Measurements from ENCODE around the gene LPP. TPM values are rescaled to one million over a fixed set of nuclear protein-coding genes. Genes with fewer than 3 reads are reported as not detected.

Gene LPP
- total and polyA plus RNA-seq, 9 of the 15 experiments (the other 6 are each of a cell fraction or from before 2014, with no cell fraction given), result 0.07 to 0.18 TPM; not detected in 7

DNA sequence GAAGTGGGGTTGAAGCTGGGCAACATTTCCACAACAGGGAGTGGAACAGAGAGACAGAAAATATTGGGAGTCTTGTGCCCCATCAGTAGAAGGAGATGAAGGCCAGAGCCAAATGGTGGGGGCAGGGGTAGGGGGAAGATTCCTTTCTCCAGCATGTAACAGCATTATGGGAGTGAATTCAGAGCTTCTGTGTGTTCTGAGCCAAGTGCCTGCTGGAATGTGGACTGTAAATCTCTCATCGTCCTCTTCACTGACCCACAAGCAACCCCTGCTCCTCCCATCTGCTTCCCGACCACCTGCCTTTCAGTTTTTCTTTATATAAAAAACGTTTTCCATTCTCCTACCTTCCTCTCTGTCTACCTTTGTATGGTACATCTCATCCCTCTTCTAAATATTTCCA is 673.6 kb downstream of the LPP start (continued):
- TF ChIP-seq ZNF79 (CRISPR knock-in tag; IDR thresholded peaks at IDR 0.05; ENCODE audit: low read depth) (no peak), ZNF707 (CRISPR knock-in tag; conservative IDR thresholded peaks at IDR 0.05) (no peak)

DNA sequence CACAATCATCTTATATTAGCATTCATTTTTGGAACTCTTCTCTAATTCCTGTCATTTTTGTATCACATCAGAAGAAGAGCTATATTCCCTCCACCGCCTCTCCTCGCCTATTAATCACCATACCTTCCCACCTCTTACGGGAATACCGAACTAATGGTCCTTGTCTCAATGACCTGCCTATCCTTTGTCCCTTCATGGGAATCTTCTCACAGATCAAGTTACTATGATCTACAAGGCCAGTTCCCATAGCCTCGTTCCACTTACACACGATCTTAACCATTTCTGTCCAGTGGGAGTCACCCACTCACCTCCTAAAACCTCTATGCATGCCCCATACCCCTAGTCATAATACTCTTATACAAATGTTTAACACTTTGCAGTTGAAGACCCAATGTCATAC is 675.2 kb downstream of the LPP start:
- TF ChIP-seq, protein P1, sequence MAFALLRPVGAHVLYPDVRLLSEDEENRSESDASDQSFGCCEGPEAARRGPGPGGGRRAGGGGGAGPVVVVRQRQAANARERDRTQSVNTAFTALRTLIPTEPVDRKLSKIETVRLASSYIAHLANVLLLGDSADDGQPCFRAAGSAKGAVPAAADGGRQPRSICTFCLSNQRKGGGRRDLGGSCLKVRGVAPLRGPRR (CRISPR knock-in tag; IDR thresholded peaks at IDR 0.05), result no peak
- BruUV-seq (replicated peaks), result no TSS peak
- Histone ChIP-seq H3K4me2 (ENCODE audit: insufficient read depth, low read length) (no peak overlapping the region), H3K36me3 (ENCODE audit: control insufficient read depth, insufficient read depth, low read length) (no peaks in the 10 kb centered on the region), H2AFZ (ENCODE audit: low read depth, low read length) (no peak overlapping the region), H3K27ac (ENCODE audit: extremely low read depth, low read depth, low read length) (no peak overlapping the region), H3K9me1 (ENCODE audit: control insufficient read depth, insufficient read depth, low read length) (no peaks in the 10 kb centered on the region), H4K20me1 (replicated peaks; ENCODE audit: control insufficient read depth, insufficient read depth, low read length) (no peaks in the 10 kb centered on the region), H3K9ac (ENCODE audit: insufficient read depth in 1 of 2, low read depth in 2 of 2, low read length in 2 of 2) (no peak overlapping the region), H3K4me1 (replicated peaks in 1 of 2; ENCODE audit: control insufficient read depth in 2 of 2, insufficient read depth in 2 of 2, low read length in 2 of 2) (no peaks in the 10 kb centered on the region), H3K4me3 (no peak overlapping the region), H3K79me2 (ENCODE audit: control insufficient read depth, insufficient read depth, low read length) (no peaks in the 10 kb centered on the region), H3K27me3 (ENCODE audit: control insufficient read depth in 2 of 2, insufficient read depth in 2 of 2, low read length in 2 of 2) (no peaks in the 10 kb centered on the region), H3K9me3 (replicated peaks; ENCODE audit: control insufficient read depth, insufficient read depth, low read depth, low read length) (no peaks in the 10 kb centered on the region; the same call in 1 of the 2 replicates)
- no peak for ATAC-seq
- in situ Hi-C loops (cut with MboI), result no loop called here
- CTCF ChIA-PET (ENCODE audit: low intra/inter-chr PET ratio), result no interaction called here
- WGBS (ENCODE audit: insufficient coverage, low coverage, missing lambda C conversion rate), result 0% methylated on average over 6 of the region's 6 CpGs
- intact Hi-C loops (cut with micrococcal nuclease), result no loop called here
- FAIRE-seq, result no peak
- POLR2A ChIA-PET, result no interaction called here
- DNase-seq (ENCODE audit: extremely low read depth in 1 of 4, low spot score in 3 of 4), result no peak

DNA sequence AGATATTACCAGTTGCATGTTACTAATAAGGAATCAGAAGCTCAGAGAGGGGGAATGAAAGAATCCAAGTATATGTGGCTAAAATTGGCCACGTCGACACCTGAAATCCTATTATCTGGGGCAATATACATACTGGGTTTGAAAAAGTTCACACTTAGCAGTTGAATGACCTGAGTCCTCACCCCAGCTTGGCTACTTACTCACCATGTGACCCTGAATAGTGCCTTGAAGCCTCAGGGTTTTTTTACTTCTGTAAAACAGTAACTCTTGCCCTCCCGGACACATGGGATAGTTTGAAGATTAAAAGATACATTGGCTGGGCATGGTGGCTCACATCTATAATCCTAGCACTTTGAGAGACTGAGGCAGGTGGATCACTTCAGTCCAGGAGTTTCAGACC is 675.6 kb downstream of the LPP start:
- in situ Hi-C loops (cut with MboI), result no loop called here
- ATAC-seq (no peak), DNase-seq (ENCODE audit: extremely low read depth in 1 of 4, low spot score in 3 of 4) (no peak), FAIRE-seq (no peak)
- Histone ChIP-seq H3K4me2 (ENCODE audit: insufficient read depth, low read length) (no peak overlapping the region), H3K9me3 (replicated peaks; ENCODE audit: control insufficient read depth, insufficient read depth, low read depth, low read length) (no peaks in the 10 kb centered on the region; the same call in 1 of the 2 replicates), H2AFZ (ENCODE audit: low read depth, low read length) (no peak overlapping the region), H3K9me1 (ENCODE audit: control insufficient read depth, insufficient read depth, low read length) (no peaks in the 10 kb centered on the region), H3K4me1 (replicated peaks in 1 of 2; ENCODE audit: control insufficient read depth in 2 of 2, insufficient read depth in 2 of 2, low read length in 2 of 2) (no peaks in the 10 kb centered on the region), H3K36me3 (ENCODE audit: control insufficient read depth, insufficient read depth, low read length) (no peaks in the 10 kb centered on the region), H3K79me2 (ENCODE audit: control insufficient read depth, insufficient read depth, low read length) (no peaks in the 10 kb centered on the region), H3K9ac (ENCODE audit: insufficient read depth in 1 of 2, low read depth in 2 of 2, low read length in 2 of 2) (no peak overlapping the region), H4K20me1 (replicated peaks; ENCODE audit: control insufficient read depth, insufficient read depth, low read length) (no peaks in the 10 kb centered on the region), H3K27ac (ENCODE audit: extremely low read depth, low read depth, low read length) (no peak overlapping the region), H3K4me3 (no peak overlapping the region), H3K27me3 (ENCODE audit: control insufficient read depth in 2 of 2, insufficient read depth in 2 of 2, low read length in 2 of 2) (no peaks in the 10 kb centered on the region)
- 0% methylated on average over 3 of the region's 3 CpGs for WGBS (ENCODE audit: insufficient coverage, low coverage, missing lambda C conversion rate)
- BruUV-seq (replicated peaks), result no TSS peak
- CTCF ChIA-PET (ENCODE audit: low intra/inter-chr PET ratio), result no interaction called here
- POLR2A ChIA-PET, result no interaction called here
- TF ChIP-seq ZNF778 (CRISPR knock-in tag; IDR thresholded peaks at IDR 0.05) (no peak), ATF1 (CRISPR knock-in tag; IDR thresholded peaks at IDR 0.05) (no peak), ATF1 (tag; IDR thresholded peaks at IDR 0.05) (no peak), THRAP3 (IDR thresholded peaks at IDR 0.05; ENCODE audit: borderline replicate concordance) (no peak), ELF4 (CRISPR knock-in tag; IDR thresholded peaks at IDR 0.05) (no peak), MYC (IDR thresholded peaks at IDR 0.05; ENCODE audit: low read depth, low read length) (no peak), MYC (CRISPR knock-in tag; IDR thresholded peaks at IDR 0.05; ENCODE audit: borderline replicate concordance, low read depth) (no peak), TRIM24 (IDR thresholded peaks at IDR 0.05) (no peak), NELFE (IDR thresholded peaks at IDR 0.05; ENCODE audit: insufficient read depth, insufficient read length) (no peak), TAF1 (IDR thresholded peaks at IDR 0.05; ENCODE audit: control insufficient read depth, extremely low read depth, insufficient read depth, low read length, severe bottlenecking) (no peak)
- TF ChIP-seq, protein P2, sequence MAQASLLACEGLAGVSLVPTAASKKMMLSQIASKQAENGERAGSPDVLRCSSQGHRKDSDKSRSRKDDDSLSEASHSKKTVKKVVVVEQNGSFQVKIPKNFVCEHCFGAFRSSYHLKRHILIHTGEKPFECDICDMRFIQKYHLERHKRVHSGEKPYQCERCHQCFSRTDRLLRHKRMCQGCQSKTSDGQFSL (CRISPR knock-in tag; IDR thresholded peaks at IDR 0.05), result no peak
- TF ChIP-seq, protein P2 (tag; IDR thresholded peaks at IDR 0.05), result no peak
- intact Hi-C loops (cut with micrococcal nuclease), result no loop called here

Data from K562 (cell line).